GM23338 (cell line): ENCODE data around the gene TOLLIP. TPM values are rescaled to one million over a fixed set of nuclear protein-coding genes. Genes with fewer than 3 reads are reported as not detected.
A peak's percentile ranks its signal among the peaks of the same experiment; 100 is the strongest.

Experiments
- ATAC-seq: fragments of 200-7000 bp; cut with Tn5 transposase; 3 replicates; pipeline ENCODE4 v1.9.1; 2020
- DNase-seq: peaks from one replicate; pipeline ENCODE4 v3.0.0-alpha.2; 2015; ENCODE audit warnings: low spot score
- H2AFZ ChIP-seq: fragments of 200-600 bp; sonication (generic); 2 replicates; pipeline ENCODE4 v1.8.0; 2016; ENCODE audit warnings: antibody characterized with exemption, mild to moderate bottlenecking, moderate library complexity
- H3F3A ChIP-seq: fragments of 200-600 bp; sonication (generic); replicated peaks from 2 replicates; pipeline ENCODE4 v1.8.0; 2017; ENCODE audit warnings: antibody characterized with exemption, mixed run types, low read depth
- H3K27ac ChIP-seq: fragments of 200-600 bp; sonication (generic); 2 replicates; pipeline ENCODE4 v1.6.1; 2016; ENCODE audit warnings: low read depth
- H3K27me3 ChIP-seq: fragments of 200-600 bp; sonication (generic); 2 replicates; pipeline ENCODE4 v1.8.0; 2016; ENCODE audit warnings: mild to moderate bottlenecking, mixed run types, moderate library complexity; ENCODE audit not compliant: insufficient read depth
- H3K36me3 ChIP-seq: fragments of 200-600 bp; sonication (generic); 2 replicates; pipeline ENCODE4 v1.8.0; 2016; ENCODE audit warnings: mild to moderate bottlenecking; ENCODE audit not compliant: insufficient read depth
- H3K4me1 ChIP-seq: fragments of 200-600 bp; sonication (generic); 2 replicates; pipeline ENCODE4 v1.8.0; 2016; ENCODE audit warnings: mild to moderate bottlenecking, moderate library complexity; ENCODE audit not compliant: insufficient read depth
- H3K4me2 ChIP-seq: fragments of 200-600 bp; sonication (generic); 2 replicates; pipeline ENCODE4 v1.7.1; 2017; ENCODE audit warnings: mixed run types
- H3K4me3 ChIP-seq: fragments of 200-600 bp; sonication (generic); 2 replicates; pipeline ENCODE4 v1.6.1; 2016; ENCODE audit warnings: mixed run types
- H3K79me2 ChIP-seq: fragments of 200-600 bp; sonication (generic); replicated peaks from 2 replicates; pipeline ENCODE4 v1.8.0; 2017; ENCODE audit warnings: mild to moderate bottlenecking; ENCODE audit not compliant: insufficient read depth
- H3K9me2 ChIP-seq: fragments of 200-600 bp; sonication (generic); 2 replicates; pipeline ENCODE4 v1.8.0; 2017; ENCODE audit not compliant: insufficient read depth
- H4K20me1 ChIP-seq: fragments of 200-600 bp; sonication (generic); replicated peaks from 2 replicates; pipeline ENCODE4 v1.8.0; 2017; ENCODE audit warnings: mild to moderate bottlenecking; ENCODE audit not compliant: insufficient read depth
- H3K27ac Mint-ChIP-seq: 2 replicates; pipeline ENCODE4 v1.8.0; 2020; ENCODE audit warnings: inconsistent platforms, mild to moderate bottlenecking, moderate library complexity, mixed read lengths
- H3K27me3 Mint-ChIP-seq: 3 replicates; pipeline ENCODE4 v1.8.0; 2022; ENCODE audit warnings: low read depth, mild to moderate bottlenecking, moderate library complexity, mixed read lengths, inconsistent platforms; ENCODE audit not compliant: insufficient read depth, poor library complexity
- H3K36me3 Mint-ChIP-seq: 3 replicates; pipeline ENCODE4 v1.8.0; 2021; ENCODE audit warnings: low read depth, mild to moderate bottlenecking, inconsistent platforms, moderate library complexity, mixed read lengths
- H3K4me1 Mint-ChIP-seq: 3 replicates; pipeline ENCODE4 v1.8.0; 2020; ENCODE audit warnings: mild to moderate bottlenecking, inconsistent platforms, mixed read lengths
- H3K4me3 Mint-ChIP-seq: 3 replicates; pipeline ENCODE4 v1.8.0; 2021; ENCODE audit warnings: moderate library complexity, mild to moderate bottlenecking, inconsistent platforms, mixed read lengths
- H3K9me3 Mint-ChIP-seq: 3 replicates; pipeline ENCODE4 v1.8.0; 2020; ENCODE audit warnings: moderate library complexity, mild to moderate bottlenecking, inconsistent platforms, mixed read lengths
- CREB1 ChIP-seq: fragments of 250-450 bp; sonication (Bioruptor Pico); IDR thresholded peaks from 2 replicates; pipeline ENCODE4 v1.5.0; 2020; ENCODE audit warnings: low read depth, mild to moderate bottlenecking, moderate library complexity
- EZH2 ChIP-seq: fragments of 200-600 bp; sonication (generic); IDR thresholded peaks from one replicate; pipeline ENCODE4 v1.8.0; 2017; ENCODE audit warnings: antibody characterized with exemption, mild to moderate bottlenecking, low read depth; ENCODE audit not compliant: unreplicated experiment
- EZH2phosphoT487 ChIP-seq: fragments of 200-600 bp; sonication (generic); IDR thresholded peaks from one replicate; pipeline ENCODE4 v1.8.1; 2018; ENCODE audit warnings: antibody characterized with exemption; ENCODE audit not compliant: unreplicated experiment
- JUNB ChIP-seq: IDR thresholded peaks from one replicate; pipeline ENCODE4 v1.6.1; 2016; ENCODE audit warnings: antibody characterized with exemption; ENCODE audit not compliant: unreplicated experiment
- NANOG ChIP-seq: IDR thresholded peaks from 2 replicates; pipeline ENCODE4 v1.6.1; 2016; ENCODE audit warnings: antibody characterized with exemption, borderline replicate concordance
- POLR2AphosphoS5 ChIP-seq: IDR thresholded peaks from 2 replicates; pipeline ENCODE4 v1.6.1; 2016; ENCODE audit warnings: antibody characterized with exemption, low read depth
- STAT1 ChIP-seq: IDR thresholded peaks from one replicate; pipeline ENCODE4 v1.6.1; 2016; ENCODE audit warnings: antibody characterized with exemption; ENCODE audit not compliant: unreplicated experiment
- ZNF114 ChIP-seq: fragments of 250-450 bp; sonication (Bioruptor Pico); IDR thresholded peaks from 2 replicates; pipeline ENCODE4 v1.5.0; 2020; ENCODE audit warnings: mild to moderate bottlenecking, moderate library complexity
- ZNF331 ChIP-seq: fragments of 250-450 bp; sonication (Bioruptor Pico); IDR thresholded peaks from 2 replicates; pipeline ENCODE4 v1.5.0; 2020; ENCODE audit warnings: low read depth, mild to moderate bottlenecking, moderate library complexity
- polyA plus RNA-seq: library from polyadenylated mRNA; unstranded; fragments of >200 nt; fragmentation: Nextera tagmentation; extraction: Ambion mirVana; gene quantifications from 2 replicates; pipeline ENCODE4 v1.2.1, GENCODE V29; 2016
- total RNA-seq: library from RNA; depleted of rRNA; stranded (reverse); fragments of >200 nt; shearing (Covaris generic); gene quantifications from 2 replicates; pipeline ENCODE4 v1.2.3, GENCODE V29; 2014
- TF ChIP-seq, protein P1 (sequence below): fragments of 250-450 bp; sonication (Bioruptor Pico); IDR thresholded peaks from 2 replicates; pipeline ENCODE4 v1.5.0; 2020; ENCODE audit warnings: mild to moderate bottlenecking, moderate library complexity
- TF ChIP-seq, protein P2 (sequence below): IDR thresholded peaks from one replicate; pipeline ENCODE4 v1.6.1; 2018; ENCODE audit warnings: antibody characterized with exemption; ENCODE audit not compliant: unreplicated experiment
- TF ChIP-seq, protein P3 (sequence below): IDR thresholded peaks from 2 replicates; pipeline ENCODE4 v1.6.1; 2016; ENCODE audit warnings: antibody characterized with exemption
- TF ChIP-seq, protein P4 (sequence below), 2 experiments: fragments of 200-600 bp in 1 of 2; sonication (generic) in 1 of 2; conservative IDR thresholded peaks; 2 replicates each; pipeline versions ENCODE4 v1.5.1 to v1.6.1; 2016 to 2017; ENCODE audit warnings: antibody characterized with exemption in 2 of 2, low read depth in 2 of 2, mild to moderate bottlenecking in 2 of 2, moderate library complexity in 1 of 2

TOLLIP gene
- total and polyA plus RNA-seq, 2 experiments from 2014 or later = 13.5 to 18.0 TPM

DNA sequence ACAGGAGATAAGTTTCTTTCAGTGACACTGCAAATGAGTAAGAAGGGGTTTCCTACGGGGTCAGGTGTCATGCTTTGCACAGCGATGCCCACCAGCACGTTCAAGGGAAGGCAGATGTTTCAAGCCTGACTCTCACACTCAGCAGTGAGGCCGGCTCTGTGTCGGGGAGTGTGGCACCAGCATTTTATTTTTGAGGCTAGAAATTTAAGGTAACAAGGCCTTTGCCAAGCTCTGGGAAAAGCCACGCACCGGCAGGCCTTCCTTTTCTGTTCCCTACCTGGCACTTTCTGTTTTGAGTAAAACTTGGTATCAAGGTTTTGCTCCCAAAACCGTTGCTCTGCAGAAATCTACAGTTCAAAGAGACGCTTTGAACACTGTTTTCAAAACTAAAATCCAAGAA, 38.0 kb downstream of the TOLLIP start:
- Histone ChIP-seq H3K4me1 (no peaks in the 10 kb centered on the region), H2AFZ (no peak overlapping the region), H3K27me3 (no peaks in the 10 kb centered on the region), H3K4me3 (no peak overlapping the region), H3K27ac (no peak overlapping the region), H3K36me3 (no peaks in the 10 kb centered on the region), H3K4me2 (no peak overlapping the region), H3K9me2 (no peaks in the 10 kb centered on the region), H3F3A (no peaks in the 10 kb centered on the region), H4K20me1 (no peaks in the 10 kb centered on the region), H3K79me2 (no peaks in the 10 kb centered on the region)
- Mint-ChIP-seq H3K36me3 (peaks cover 8% of the 10 kb centered on the region; the same call in 2 of the 3 replicates), H3K4me1 (no peaks in the 10 kb centered on the region; the same call in 2 of the 3 replicates), H3K27me3 (peaks cover 6% of the 10 kb centered on the region), H3K27ac (peak overlapping the region; percentile 52; the same call in 1 of the 2 replicates), H3K4me3 (no peak overlapping the region), H3K9me3 (peaks cover 11% of the 10 kb centered on the region; the same call in 2 of the 3 replicates)
- TF ChIP-seq JUNB (no peak), ZNF331 (CRISPR knock-in tag) (no peak), STAT1 (no peak), ZNF114 (CRISPR knock-in tag) (no peak), NANOG (no peak), CREB1 (no peak), POLR2AphosphoS5 (no peak), EZH2phosphoT487 (no peak), EZH2 (no peak)
- TF ChIP-seq, protein P1, sequence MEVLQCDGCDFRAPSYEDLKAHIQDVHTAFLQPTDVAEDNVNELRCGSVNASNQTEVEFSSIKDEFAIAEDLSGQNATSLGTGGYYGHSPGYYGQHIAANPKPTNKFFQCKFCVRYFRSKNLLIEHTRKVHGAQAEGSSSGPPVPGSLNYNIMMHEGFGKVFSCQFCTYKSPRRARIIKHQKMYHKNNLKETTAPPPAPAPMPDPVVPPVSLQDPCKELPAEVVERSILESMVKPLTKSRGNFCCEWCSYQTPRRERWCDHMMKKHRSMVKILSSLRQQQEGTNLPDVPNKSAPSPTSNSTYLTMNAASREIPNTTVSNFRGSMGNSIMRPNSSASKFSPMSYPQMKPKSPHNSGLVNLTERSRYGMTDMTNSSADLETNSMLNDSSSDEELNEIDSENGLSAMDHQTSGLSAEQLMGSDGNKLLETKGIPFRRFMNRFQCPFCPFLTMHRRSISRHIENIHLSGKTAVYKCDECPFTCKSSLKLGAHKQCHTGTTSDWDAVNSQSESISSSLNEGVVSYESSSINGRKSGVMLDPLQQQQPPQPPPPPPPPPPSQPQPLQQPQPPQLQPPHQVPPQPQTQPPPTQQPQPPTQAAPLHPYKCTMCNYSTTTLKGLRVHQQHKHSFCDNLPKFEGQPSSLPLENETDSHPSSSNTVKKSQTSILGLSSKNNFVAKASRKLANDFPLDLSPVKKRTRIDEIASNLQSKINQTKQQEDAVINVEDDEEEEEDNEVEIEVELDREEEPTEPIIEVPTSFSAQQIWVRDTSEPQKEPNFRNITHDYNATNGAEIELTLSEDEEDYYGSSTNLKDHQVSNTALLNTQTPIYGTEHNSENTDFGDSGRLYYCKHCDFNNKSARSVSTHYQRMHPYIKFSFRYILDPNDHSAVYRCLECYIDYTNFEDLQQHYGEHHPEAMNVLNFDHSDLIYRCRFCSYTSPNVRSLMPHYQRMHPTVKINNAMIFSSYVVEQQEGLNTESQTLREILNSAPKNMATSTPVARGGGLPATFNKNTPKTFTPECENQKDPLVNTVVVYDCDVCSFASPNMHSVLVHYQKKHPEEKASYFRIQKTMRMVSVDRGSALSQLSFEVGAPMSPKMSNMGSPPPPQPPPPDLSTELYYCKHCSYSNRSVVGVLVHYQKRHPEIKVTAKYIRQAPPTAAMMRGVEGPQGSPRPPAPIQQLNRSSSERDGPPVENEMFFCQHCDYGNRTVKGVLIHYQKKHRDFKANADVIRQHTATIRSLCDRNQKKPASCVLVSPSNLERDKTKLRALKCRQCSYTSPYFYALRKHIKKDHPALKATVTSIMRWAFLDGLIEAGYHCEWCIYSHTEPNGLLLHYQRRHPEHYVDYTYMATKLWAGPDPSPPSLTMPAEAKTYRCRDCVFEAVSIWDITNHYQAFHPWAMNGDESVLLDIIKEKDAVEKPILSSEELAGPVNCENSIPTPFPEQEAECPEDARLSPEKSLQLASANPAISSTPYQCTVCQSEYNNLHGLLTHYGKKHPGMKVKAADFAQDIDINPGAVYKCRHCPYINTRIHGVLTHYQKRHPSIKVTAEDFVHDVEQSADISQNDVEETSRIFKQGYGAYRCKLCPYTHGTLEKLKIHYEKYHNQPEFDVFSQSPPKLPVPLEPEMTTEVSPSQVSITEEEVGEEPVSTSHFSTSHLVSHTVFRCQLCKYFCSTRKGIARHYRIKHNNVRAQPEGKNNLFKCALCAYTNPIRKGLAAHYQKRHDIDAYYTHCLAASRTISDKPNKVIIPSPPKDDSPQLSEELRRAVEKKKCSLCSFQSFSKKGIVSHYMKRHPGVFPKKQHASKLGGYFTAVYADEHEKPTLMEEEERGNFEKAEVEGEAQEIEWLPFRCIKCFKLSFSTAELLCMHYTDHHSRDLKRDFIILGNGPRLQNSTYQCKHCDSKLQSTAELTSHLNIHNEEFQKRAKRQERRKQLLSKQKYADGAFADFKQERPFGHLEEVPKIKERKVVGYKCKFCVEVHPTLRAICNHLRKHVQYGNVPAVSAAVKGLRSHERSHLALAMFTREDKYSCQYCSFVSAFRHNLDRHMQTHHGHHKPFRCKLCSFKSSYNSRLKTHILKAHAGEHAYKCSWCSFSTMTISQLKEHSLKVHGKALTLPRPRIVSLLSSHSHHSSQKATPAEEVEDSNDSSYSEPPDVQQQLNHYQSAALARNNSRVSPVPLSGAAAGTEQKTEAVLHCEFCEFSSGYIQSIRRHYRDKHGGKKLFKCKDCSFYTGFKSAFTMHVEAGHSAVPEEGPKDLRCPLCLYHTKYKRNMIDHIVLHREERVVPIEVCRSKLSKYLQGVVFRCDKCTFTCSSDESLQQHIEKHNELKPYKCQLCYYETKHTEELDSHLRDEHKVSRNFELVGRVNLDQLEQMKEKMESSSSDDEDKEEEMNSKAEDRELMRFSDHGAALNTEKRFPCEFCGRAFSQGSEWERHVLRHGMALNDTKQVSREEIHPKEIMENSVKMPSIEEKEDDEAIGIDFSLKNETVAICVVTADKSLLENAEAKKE = no peak
- TF ChIP-seq, protein P2, sequence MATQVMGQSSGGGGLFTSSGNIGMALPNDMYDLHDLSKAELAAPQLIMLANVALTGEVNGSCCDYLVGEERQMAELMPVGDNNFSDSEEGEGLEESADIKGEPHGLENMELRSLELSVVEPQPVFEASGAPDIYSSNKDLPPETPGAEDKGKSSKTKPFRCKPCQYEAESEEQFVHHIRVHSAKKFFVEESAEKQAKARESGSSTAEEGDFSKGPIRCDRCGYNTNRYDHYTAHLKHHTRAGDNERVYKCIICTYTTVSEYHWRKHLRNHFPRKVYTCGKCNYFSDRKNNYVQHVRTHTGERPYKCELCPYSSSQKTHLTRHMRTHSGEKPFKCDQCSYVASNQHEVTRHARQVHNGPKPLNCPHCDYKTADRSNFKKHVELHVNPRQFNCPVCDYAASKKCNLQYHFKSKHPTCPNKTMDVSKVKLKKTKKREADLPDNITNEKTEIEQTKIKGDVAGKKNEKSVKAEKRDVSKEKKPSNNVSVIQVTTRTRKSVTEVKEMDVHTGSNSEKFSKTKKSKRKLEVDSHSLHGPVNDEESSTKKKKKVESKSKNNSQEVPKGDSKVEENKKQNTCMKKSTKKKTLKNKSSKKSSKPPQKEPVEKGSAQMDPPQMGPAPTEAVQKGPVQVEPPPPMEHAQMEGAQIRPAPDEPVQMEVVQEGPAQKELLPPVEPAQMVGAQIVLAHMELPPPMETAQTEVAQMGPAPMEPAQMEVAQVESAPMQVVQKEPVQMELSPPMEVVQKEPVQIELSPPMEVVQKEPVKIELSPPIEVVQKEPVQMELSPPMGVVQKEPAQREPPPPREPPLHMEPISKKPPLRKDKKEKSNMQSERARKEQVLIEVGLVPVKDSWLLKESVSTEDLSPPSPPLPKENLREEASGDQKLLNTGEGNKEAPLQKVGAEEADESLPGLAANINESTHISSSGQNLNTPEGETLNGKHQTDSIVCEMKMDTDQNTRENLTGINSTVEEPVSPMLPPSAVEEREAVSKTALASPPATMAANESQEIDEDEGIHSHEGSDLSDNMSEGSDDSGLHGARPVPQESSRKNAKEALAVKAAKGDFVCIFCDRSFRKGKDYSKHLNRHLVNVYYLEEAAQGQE = no peak
- TF ChIP-seq, protein P3, sequence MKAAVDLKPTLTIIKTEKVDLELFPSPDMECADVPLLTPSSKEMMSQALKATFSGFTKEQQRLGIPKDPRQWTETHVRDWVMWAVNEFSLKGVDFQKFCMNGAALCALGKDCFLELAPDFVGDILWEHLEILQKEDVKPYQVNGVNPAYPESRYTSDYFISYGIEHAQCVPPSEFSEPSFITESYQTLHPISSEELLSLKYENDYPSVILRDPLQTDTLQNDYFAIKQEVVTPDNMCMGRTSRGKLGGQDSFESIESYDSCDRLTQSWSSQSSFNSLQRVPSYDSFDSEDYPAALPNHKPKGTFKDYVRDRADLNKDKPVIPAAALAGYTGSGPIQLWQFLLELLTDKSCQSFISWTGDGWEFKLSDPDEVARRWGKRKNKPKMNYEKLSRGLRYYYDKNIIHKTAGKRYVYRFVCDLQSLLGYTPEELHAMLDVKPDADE = no peak
- TF ChIP-seq, protein P4, sequence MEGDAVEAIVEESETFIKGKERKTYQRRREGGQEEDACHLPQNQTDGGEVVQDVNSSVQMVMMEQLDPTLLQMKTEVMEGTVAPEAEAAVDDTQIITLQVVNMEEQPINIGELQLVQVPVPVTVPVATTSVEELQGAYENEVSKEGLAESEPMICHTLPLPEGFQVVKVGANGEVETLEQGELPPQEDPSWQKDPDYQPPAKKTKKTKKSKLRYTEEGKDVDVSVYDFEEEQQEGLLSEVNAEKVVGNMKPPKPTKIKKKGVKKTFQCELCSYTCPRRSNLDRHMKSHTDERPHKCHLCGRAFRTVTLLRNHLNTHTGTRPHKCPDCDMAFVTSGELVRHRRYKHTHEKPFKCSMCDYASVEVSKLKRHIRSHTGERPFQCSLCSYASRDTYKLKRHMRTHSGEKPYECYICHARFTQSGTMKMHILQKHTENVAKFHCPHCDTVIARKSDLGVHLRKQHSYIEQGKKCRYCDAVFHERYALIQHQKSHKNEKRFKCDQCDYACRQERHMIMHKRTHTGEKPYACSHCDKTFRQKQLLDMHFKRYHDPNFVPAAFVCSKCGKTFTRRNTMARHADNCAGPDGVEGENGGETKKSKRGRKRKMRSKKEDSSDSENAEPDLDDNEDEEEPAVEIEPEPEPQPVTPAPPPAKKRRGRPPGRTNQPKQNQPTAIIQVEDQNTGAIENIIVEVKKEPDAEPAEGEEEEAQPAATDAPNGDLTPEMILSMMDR (conservative IDR thresholded peaks at IDR 0.05; ENCODE audit: low read depth in 2 of 2) = no peak
- ATAC-seq (no peak; the same call in 2 of the 3 replicates), DNase-seq (no peak)
